Fibroblast of skin of left quadriceps (primary cell): ENCODE data around the gene NDOR1.

Experiments used
- DNase-seq, 2 experiments: peaks; one replicate each; pipeline ENCODE4 v3.0.0-alpha.2; 2013; ENCODE audit warnings: low read depth in 2 of 2

NDOR1 gene

DNA sequence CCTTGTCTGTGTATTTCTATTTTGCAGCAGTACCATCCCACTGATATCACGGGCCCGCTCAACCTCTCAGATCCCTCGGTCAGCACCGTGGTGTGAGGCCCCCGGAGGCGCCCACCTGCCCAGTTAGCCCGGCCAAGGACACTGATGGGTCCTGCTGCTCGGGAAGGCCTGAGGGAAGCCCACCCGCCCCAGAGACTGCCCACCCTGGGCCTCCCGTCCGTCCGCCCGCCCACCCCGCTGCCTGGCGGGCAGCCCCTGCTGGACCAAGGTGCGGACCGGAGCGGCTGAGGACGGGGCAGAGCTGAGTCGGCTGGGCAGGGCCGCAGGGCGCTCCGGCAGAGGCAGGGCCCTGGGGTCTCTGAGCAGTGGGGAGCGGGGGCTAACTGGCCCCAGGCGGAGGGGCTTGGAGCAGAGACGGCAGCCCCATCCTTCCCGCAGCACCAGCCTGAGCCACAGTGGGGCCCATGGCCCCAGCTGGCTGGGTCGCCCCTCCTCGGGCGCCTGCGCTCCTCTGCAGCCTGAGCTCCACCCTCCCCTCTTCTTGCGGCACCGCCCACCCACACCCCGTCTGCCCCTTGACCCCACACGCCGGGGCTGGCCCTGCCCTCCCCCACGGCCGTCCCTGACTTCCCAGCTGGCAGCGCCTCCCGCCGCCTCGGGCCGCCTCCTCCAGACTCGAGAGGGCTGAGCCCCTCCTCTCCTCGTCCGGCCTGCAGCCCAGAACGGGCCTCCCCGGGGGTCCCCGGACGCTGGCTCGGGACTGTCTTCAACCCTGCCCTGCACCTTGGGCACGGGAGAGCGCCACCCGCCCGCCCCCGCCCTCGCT is 37.5 kb upstream of the NDOR1 start:
- DNase-seq: no peak

GRCh38 chr9:137168573-137168903 is 37.0 kb upstream of the NDOR1 start:
- DNase-seq: no peak

DNA sequence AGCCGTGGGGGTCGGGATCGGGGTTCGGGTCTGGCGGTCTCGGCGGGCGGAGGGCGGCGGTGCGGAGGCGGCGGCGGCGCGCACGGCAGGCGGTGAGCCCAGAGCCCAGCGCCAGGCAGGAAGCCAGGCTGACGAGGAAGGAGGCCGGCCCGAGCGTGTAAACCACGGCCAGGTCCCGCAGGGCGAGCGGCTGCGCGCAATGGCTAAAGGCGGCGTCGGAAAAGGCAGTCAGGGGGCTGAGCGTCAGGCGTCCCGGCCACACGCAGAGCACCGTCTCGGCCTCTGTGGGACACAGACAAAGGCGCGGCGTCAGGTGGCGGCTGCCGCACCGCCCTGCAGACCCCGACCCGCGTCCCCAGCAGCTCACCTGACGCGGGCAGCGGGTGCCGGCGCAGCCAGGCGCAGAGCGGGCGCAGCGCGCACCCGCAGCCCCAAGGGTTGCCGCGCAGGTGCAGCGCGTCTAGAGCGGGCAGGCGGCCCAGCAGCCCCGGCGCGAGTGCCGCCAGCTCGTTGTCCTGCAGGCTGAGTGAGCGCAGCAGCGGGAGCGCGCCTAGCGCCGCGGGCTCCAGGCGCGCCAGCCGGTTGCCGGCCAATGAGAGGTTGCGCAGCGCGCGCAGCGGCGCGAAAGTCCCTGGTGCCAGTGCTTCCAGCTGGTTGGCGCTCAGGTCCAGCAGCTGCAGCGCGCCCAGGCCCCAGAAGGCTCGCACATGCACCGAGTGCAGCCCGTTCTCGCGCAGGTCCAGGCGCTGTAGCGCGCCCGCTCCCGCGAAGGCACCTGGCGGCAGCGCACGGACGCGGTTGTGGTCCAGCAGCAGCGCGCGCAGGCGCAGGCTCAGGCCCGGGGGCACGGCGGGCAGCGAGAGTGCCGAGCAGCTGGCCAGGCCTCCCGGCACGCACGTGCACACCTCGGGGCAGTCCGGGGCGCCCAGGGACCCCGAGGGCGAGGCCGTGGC is 36.3 kb upstream of the NDOR1 start:
- DNase-seq: no peak

DNA sequence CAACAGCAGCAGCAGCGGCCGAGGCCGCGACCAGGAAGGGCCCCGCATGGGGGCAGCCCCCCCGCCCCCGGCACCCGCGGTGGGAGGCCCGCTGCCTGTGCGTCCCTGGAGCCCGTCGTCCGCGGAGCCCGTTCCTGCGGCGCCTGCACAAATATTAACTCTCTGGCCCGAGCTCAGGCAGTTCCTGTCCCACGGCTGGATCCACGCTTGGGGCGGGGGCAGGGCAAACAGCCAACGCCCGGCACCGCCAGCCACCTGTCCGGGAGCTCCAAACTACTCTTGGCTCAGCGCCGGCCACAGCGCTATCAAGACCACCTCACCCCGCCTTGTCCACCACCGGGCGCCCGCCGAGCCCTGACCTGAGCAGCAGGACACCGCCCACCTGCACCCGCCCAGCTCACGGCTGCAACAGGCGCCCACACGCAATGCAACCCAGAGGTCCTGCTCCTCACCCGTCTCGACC is 35.6 kb upstream of the NDOR1 start, which contains the start of gene LRRC26:
LRRC26 (minus strand) TSS at position 156 of the 463 bp plus-strand sequence; CDS start at position 48, 108 bp downstream.
- no peak for DNase-seq

GRCh38 chr9:137170486-137171148 is 34.9 kb upstream of the NDOR1 start:
- no peak for DNase-seq

DNA sequence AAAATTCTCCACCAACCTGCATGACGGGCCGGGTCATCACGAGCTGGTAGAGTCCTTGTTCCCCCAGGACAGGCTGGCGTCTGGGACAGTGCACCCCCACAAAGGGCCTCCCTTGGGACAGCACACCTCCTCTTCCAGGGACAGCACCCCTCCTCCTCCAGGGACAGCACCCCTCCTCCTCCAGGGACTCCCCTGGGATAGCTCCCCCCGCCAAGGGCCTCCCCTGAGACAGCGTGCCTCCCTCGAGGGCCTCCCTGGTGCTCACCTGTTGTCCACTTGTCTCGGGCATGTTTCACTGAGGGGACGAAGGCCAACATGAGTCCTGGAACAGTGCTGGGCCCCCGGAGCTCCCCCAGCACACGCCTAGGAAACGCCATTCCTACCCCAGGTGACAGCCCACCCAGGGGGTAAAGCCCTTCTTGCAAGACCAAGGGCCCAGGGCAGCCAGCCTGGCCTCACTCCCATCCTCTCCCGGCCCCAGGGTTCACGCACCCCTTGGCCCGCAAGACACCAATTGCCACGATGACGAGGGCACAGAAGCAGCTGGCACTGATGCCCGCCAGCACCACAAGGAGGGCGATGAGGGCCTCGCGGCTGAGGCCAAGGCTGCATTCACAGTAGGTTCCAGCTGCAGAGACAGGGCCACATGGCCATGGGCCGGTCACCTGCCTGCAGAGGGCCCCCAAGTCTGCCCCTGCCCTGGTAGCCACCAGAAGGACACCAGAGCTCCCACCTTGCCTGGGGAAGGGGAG is 34.2 kb upstream of the NDOR1 start:
- no peak for DNase-seq

GRCh38 chr9:137172901-137173795 is 32.4 kb upstream of the NDOR1 start:
- no peak for DNase-seq

- no peak for DNase-seq
Measured at GRCh38 chr9:137173796-137174664, 31.5 kb upstream of the NDOR1 start.

- DNase-seq: no peak
Measured at GRCh38 chr9:137174722-137175293, 30.7 kb upstream of the NDOR1 start.

DNA sequence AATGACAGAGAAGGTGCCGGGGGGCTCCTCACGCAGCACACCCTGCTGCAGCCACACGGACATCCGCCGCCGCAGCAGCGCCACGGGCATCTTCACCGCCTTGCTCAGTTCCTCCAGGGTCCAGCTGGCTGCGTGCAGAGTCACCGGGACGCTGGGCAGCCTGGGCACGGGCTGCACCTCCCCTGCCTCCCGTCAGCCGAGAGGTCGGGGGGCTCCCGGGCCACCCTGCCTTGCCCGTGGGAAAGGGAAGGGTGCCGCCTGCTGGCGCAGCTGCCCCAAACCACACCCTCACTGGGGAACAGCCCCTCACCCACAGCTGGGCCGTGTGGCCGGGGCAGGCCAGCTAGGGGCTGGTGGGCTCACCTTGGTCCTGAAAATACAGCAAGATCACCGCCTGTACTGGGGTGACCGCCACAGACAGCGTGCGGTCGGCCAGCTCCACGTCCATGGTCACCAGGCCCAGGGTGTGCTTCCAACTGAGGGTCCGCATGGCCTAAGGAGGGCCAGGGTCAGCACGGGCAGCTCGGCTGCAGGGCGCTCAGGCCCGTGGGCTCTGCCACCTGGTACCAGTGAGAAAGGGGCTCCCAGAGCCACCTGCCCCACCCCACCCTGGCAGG is 30.0 kb upstream of the NDOR1 start:
- DNase-seq: no peak

DNA sequence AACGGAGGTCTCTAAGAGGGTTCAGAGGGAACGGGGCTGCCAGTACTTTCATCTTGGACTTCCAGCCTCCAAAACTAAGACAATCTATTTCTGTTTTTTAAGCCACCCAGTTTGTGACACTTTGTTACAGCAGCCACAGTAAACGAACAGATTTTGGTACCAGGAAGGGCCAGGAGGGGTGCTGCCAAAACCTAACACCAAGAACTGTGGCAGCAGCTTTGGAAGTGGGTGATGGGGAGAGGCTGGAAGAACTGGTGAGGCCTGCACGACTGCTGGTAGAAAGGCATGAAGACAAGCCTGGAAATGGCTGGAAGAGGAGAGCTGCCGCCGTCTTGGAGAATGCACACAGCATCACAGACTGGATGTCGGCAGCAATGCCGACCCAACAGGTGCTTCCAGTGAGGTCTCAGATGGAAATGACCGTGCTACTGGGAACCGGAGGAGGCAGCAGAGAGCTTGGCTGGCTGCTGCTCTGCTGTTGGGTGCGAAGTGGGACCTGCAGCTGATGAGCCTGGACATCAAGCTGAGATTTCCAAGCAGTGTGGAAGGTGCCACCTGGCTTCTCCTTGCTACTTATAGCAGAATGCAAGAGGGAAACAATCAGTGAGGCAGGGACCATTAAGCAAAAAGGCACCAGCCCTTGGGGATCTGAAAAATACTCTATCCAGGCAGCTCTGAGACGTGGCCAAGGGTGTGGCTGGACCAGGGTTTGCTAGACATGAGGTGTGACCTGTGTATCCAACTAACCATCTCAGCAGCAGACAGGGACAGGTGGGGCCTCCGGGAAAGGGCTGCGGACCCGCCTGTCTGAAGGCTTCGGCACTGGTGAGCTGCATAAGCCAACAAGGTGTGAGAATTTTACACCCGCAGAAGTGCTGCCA is 29.0 kb upstream of the NDOR1 start:
- no peak for DNase-seq

GRCh38 chr9:137178201-137178938 is 27.1 kb upstream of the NDOR1 start:
- DNase-seq: no peak

- DNase-seq: no peak
Measured at GRCh38 chr9:137178939-137179630, 26.4 kb upstream of the NDOR1 start.

GRCh38 chr9:137179761-137180160 is 25.7 kb upstream of the NDOR1 start:
- DNase-seq: no peak

DNA sequence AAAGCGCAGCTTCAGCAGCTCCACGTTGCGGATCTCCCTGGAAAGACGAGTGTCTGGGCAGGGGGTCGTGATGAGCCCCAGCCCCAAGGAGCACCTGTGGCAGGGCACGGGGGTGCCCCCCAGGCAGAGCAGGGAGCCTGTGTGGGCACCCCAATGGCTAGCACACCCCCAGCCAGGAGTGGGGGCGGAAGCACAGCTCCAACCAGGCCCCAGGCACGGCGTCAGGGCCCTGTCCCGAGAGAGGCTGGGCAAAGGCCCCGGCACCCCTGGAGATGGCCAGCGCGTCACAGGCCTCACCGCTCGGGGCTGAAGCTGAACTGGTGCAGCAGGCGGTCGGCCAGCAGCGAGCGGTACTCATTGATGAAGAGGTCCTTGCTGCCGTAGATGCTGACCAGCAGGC is 25.0 kb upstream of the NDOR1 start:
- DNase-seq: no peak

DNA sequence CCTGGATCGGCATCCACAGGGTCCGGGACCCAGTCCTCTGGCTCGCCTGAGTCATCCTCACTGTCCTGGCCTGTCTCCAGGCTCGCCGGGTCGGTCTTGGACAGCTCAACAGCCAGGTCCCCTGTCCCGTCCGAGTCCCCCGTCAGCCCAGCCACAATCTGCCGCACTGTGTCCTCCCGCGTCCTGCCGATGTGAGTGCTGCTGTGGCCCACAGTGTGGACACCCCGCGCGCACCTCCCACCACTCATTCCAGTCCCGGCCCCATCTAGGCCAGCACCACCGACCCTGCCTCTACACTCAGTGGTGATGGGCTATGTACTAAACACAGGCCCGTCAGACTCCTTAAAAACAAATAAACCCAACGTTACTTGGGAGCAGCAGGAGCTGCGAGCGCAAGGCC is 23.8 kb upstream of the NDOR1 start:
- DNase-seq: no peak
